Stimulated activated CD8-positive, alpha-beta memory T cell treated with anti-CD3 and anti-CD28 coated beads, Interleukin-7, amount 100 ng/mL, for 1 hour (primary cell): ENCODE results near the gene GTSE1.
"Not testable (repeated sequence)": the region's sequence is repeated elsewhere in the genome, so short reads cannot be mapped to it uniquely, and the experiment has no call there.

Experiments
- DNase-seq, 2 donors: peaks; one replicate each; pipeline ENCODE4 v3.0.0-alpha.2; 2020; ENCODE audit warnings: low read depth in 2 of 2

Gene GTSE1

GRCh38 chr22:46292732-46293131, 3.9 kb upstream of the GTSE1 start:
- no peak for DNase-seq

GRCh38 chr22:46293577-46294260, 3.0 kb upstream of the GTSE1 start:
- no peak for DNase-seq

GRCh38 chr22:46294784-46295183, 1.9 kb upstream of the GTSE1 start:
- no peak for DNase-seq

GRCh38 chr22:46295277-46295971, 1.2 kb upstream of the GTSE1 start:
- DNase-seq = no peak

- no peak for DNase-seq
Measured at GRCh38 chr22:46297151-46297812, 612 bp downstream of the GTSE1 start.

- no peak for DNase-seq
Measured at GRCh38 chr22:46299101-46299500, 2.4 kb downstream of the GTSE1 start.

GRCh38 chr22:46300491-46300890, 3.8 kb downstream of the GTSE1 start:
- DNase-seq = no peak

- no peak for DNase-seq
Measured at GRCh38 chr22:46303347-46303965, 6.8 kb downstream of the GTSE1 start.

GRCh38 chr22:46308283-46308988, 11.8 kb downstream of the GTSE1 start:
- no peak for DNase-seq

- DNase-seq = no peak
Measured at GRCh38 chr22:46309526-46310085, 12.9 kb downstream of the GTSE1 start.

- DNase-seq = no peak
Measured at GRCh38 chr22:46312056-46312455, 15.4 kb downstream of the GTSE1 start.

GRCh38 chr22:46312848-46313247, 16.2 kb downstream of the GTSE1 start:
- not testable (repeated sequence) for DNase-seq

- DNase-seq = no peak
Measured at GRCh38 chr22:46315976-46316375, 19.3 kb downstream of the GTSE1 start.

GRCh38 chr22:46317646-46318045, 21.0 kb downstream of the GTSE1 start:
- no peak for DNase-seq

GRCh38 chr22:46318576-46318975, 21.9 kb downstream of the GTSE1 start:
- DNase-seq = no peak

GRCh38 chr22:46319319-46319718, 22.6 kb downstream of the GTSE1 start:
- DNase-seq = no peak

- no peak for DNase-seq
Measured at GRCh38 chr22:46320166-46320710, 23.6 kb downstream of the GTSE1 start.

- DNase-seq = no peak
Measured at GRCh38 chr22:46320716-46321386, 24.2 kb downstream of the GTSE1 start.

GRCh38 chr22:46322711-46323110, 26.0 kb downstream of the GTSE1 start:
- no peak for DNase-seq

- DNase-seq = no peak
Measured at GRCh38 chr22:46323162-46323561, 26.5 kb downstream of the GTSE1 start.
